Panc1 (cell line): ENCODE measurements around the gene CBX4. TPM values are rescaled to one million over a fixed set of nuclear protein-coding genes. Genes with fewer than 3 reads are reported as not detected.

ENCODE experiments used
- ATAC-seq: fragments of 200-7000 bp; cut with Tn5 transposase; 2 replicates; pipeline ENCODE4 v1.9.1; 2020; ENCODE audit warnings: mild to moderate bottlenecking, moderate library complexity
- BruUV-seq: library from RNA; stranded (reverse); fragments of 400-500 nt; replicated peaks from 2 replicates; lab custom pipeline; 2021; lab: Mats Ljungman, UMichigan
- CTCF ChIA-PET: fragments of 300-600 bp; sonication (Branson Sonifier 250); formaldehyde crosslinking; loops from one replicate; lab custom pipeline; 2022; ENCODE audit warnings: antibody characterized with exemption; lab: Charles Lee
- POLR2A ChIA-PET: fragments of 300-600 bp; sonication (Branson Sonifier 250); formaldehyde crosslinking; loops from one replicate; lab custom pipeline; 2022; ENCODE audit warnings: antibody characterized with exemption; lab: Charles Lee
- DNase-seq: peaks from one replicate; pipeline ENCODE4 v3.0.0-alpha.2; 2010; ENCODE audit warnings: low read depth, low spot score
- H3K27ac ChIP-seq: 2 replicates; pipeline ENCODE4 v1.5.1; 2011; ENCODE audit warnings: mild to moderate bottlenecking, low read length, inconsistent platforms
- H3K27me3 ChIP-seq: fragments of 200-500 bp; sonication (Bioruptor generic); 2 replicates; pipeline ENCODE4 v1.6.0; 2014; ENCODE audit warnings: low read length, inconsistent platforms; ENCODE audit not compliant: control insufficient read depth, insufficient read depth
- H3K36me3 ChIP-seq: fragments of 200-500 bp; sonication (Bioruptor generic); 2 replicates; pipeline ENCODE4 v1.5.1; 2014; ENCODE audit warnings: inconsistent platforms, mild to moderate bottlenecking, low read length, moderate library complexity; ENCODE audit not compliant: control insufficient read depth, insufficient read depth
- H3K4me1 ChIP-seq: 2 replicates; pipeline ENCODE4 v1.5.1; 2011; ENCODE audit warnings: inconsistent platforms, mild to moderate bottlenecking, low read length, moderate library complexity; ENCODE audit not compliant: control insufficient read depth, insufficient read depth
- H3K4me3 ChIP-seq, 2 experiments: 2 replicates each; pipeline ENCODE4 v1.5.1; 2011 to 2012; ENCODE audit warnings: low read depth in 2 of 2, low read length in 2 of 2, mild to moderate bottlenecking in 2 of 2, inconsistent platforms in 1 of 2, moderate library complexity in 1 of 2
- H3K9me3 ChIP-seq: fragments of 200-500 bp; sonication (Bioruptor generic); 2 replicates; pipeline ENCODE4 v1.5.1; 2014; ENCODE audit warnings: low read depth, mild to moderate bottlenecking, inconsistent platforms, low read length, moderate library complexity; ENCODE audit not compliant: control insufficient read depth, insufficient read depth
- POLR2AphosphoS5 ChIP-seq: IDR thresholded peaks from 2 replicates; pipeline ENCODE4 v1.6.1; 2012; ENCODE audit warnings: mild to moderate bottlenecking, low read depth, low read length, moderate library complexity
- SIN3A ChIP-seq: IDR thresholded peaks from 2 replicates; pipeline ENCODE4 v1.6.1; 2012; ENCODE audit warnings: low read depth, mild to moderate bottlenecking, low read length, moderate library complexity, borderline replicate concordance; ENCODE audit not compliant: insufficient read depth
- TCF7L2 ChIP-seq: IDR thresholded peaks from 2 replicates; pipeline ENCODE4 v1.6.1; 2011; ENCODE audit warnings: mild to moderate bottlenecking, low read depth, low read length, inconsistent platforms
- in situ Hi-C: cut with HindIII; loops from 2 replicates; pipeline ENCODE4 v1.10.0; 2016; ENCODE audit warnings: low sequenced_read_pairs, low pct_unique_long_range_greater_than_20kb
- intact Hi-C: fragments of 100-400 bp; cut with micrococcal nuclease; formaldehyde crosslinking; loops from one replicate; pipeline ENCODE4 v1.10.0; 2022; ENCODE audit not compliant: unreplicated experiment
- total RNA-seq: library from RNA; stranded (reverse); gene quantifications from one replicate; pipeline ENCODE4 v1.2.1, GENCODE V29; 2021; ENCODE audit not compliant: unreplicated experiment
- TF ChIP-seq, protein P1 (sequence below), 2 experiments: IDR thresholded peaks; 2 replicates each; pipeline ENCODE4 v1.6.1; 2011 to 2012; ENCODE audit warnings: low read depth in 2 of 2, control low read depth in 1 of 2, low read length in 1 of 2, mild to moderate bottlenecking in 1 of 2, moderate library complexity in 1 of 2; ENCODE audit not compliant: insufficient read depth in 1 of 2
- TF ChIP-seq, protein P2 (sequence below): fragments of 450-650 bp; IDR thresholded peaks from 2 replicates; pipeline ENCODE4 v1.5.1; 2017; ENCODE audit warnings: mild to moderate bottlenecking

Gene CBX4
- total RNA-seq, 1 experiment from 2014 or later = 48.6 TPM

DNA sequence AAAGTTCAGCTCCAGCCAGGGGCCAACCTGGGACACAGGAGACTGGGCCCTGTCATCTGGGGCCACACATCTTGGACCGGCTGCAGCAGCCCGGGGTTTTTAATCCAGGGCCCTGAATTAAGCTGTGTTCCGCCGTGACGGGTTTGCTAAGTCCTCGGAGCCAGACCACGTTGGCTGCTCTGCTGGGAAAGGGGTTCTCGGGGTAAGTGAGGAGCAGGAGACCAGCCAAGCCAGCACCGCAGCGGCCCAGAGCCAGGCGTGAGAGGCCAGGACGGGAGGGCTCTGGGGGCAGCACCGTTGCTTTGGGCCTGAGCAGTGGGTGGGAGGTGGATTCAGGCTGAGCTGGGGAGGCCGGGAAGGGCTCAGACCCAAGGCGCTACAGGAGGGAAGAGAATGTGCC, 31.3 kb upstream of the CBX4 start:
- TF ChIP-seq, protein P1, sequence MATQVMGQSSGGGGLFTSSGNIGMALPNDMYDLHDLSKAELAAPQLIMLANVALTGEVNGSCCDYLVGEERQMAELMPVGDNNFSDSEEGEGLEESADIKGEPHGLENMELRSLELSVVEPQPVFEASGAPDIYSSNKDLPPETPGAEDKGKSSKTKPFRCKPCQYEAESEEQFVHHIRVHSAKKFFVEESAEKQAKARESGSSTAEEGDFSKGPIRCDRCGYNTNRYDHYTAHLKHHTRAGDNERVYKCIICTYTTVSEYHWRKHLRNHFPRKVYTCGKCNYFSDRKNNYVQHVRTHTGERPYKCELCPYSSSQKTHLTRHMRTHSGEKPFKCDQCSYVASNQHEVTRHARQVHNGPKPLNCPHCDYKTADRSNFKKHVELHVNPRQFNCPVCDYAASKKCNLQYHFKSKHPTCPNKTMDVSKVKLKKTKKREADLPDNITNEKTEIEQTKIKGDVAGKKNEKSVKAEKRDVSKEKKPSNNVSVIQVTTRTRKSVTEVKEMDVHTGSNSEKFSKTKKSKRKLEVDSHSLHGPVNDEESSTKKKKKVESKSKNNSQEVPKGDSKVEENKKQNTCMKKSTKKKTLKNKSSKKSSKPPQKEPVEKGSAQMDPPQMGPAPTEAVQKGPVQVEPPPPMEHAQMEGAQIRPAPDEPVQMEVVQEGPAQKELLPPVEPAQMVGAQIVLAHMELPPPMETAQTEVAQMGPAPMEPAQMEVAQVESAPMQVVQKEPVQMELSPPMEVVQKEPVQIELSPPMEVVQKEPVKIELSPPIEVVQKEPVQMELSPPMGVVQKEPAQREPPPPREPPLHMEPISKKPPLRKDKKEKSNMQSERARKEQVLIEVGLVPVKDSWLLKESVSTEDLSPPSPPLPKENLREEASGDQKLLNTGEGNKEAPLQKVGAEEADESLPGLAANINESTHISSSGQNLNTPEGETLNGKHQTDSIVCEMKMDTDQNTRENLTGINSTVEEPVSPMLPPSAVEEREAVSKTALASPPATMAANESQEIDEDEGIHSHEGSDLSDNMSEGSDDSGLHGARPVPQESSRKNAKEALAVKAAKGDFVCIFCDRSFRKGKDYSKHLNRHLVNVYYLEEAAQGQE (IDR thresholded peaks at IDR 0.05; ENCODE audit: insufficient read depth in 1 of 2, low read depth in 2 of 2, low read length in 1 of 2) = no peak
- no peak for TF ChIP-seq POLR2AphosphoS5
- TF ChIP-seq, protein P2, sequence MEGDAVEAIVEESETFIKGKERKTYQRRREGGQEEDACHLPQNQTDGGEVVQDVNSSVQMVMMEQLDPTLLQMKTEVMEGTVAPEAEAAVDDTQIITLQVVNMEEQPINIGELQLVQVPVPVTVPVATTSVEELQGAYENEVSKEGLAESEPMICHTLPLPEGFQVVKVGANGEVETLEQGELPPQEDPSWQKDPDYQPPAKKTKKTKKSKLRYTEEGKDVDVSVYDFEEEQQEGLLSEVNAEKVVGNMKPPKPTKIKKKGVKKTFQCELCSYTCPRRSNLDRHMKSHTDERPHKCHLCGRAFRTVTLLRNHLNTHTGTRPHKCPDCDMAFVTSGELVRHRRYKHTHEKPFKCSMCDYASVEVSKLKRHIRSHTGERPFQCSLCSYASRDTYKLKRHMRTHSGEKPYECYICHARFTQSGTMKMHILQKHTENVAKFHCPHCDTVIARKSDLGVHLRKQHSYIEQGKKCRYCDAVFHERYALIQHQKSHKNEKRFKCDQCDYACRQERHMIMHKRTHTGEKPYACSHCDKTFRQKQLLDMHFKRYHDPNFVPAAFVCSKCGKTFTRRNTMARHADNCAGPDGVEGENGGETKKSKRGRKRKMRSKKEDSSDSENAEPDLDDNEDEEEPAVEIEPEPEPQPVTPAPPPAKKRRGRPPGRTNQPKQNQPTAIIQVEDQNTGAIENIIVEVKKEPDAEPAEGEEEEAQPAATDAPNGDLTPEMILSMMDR = no peak
- in situ Hi-C loops = loop anchor here (25.0 kb wide), 1 partner anchor 117 kb away; no protein-coding TSS in a partner anchor
- Histone ChIP-seq H3K9me3 (no peaks in the 10 kb centered on the region), H3K27me3 (no peaks in the 10 kb centered on the region), H3K36me3 (no peaks in the 10 kb centered on the region), H3K4me3 (no peak overlapping the region), H3K27ac (no peak overlapping the region), H3K4me1 (no peaks in the 10 kb centered on the region)
- no peak for ATAC-seq
- intact Hi-C loops = no loop called here
- ChIA-PET POLR2A (interaction anchor here (0.6 kb wide), 1 partner anchor 66 kb away, joined by 3 read pairs; no protein-coding TSS in a partner anchor), CTCF (no interaction called here)
- no TSS peak for BruUV-seq
- no peak for DNase-seq

DNA sequence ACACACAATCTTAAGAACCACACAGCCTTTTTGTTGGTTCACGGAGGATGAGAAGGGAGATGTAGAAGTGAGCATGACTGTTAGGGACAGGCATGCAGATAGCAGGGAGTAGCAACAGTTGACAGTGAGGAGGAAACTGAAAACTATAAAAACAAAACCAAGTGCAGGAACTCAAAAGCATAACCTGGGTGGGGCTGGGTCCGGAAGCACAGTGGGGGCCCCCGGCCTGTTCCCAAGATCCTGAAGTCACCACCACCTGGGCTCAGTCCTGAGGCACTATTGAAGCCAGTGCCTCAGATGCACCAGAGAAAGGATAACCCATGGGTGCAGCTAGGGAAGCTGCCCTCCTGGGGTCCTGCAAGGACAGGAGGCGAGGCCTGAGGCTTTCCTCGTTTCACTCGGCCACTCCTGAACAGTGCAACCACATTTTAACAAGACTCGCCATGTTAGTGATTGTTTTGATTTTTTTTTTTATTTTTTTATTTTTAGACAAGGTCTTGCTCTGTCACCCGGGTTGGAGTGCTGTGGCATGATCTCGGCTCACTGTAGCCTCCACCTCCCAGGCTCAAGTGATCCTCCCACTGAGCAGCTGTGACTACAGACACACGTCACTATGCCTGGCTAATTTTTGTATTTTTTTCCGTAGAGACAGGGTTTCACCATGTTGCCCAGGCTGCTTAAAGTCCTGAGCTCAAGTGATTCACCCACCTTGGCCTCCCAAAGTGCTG, 27.7 kb upstream of the CBX4 start:
- POLR2A ChIA-PET = interaction anchor here (0.6 kb wide), 1 partner anchor 138 kb away, joined by 3 read pairs; no protein-coding TSS in a partner anchor
- no peak for ATAC-seq

More for the DNA sequence above, 27.7 kb upstream of the CBX4 start:
- CTCF ChIA-PET = no interaction called here
- TF ChIP-seq, protein P1 (IDR thresholded peaks at IDR 0.05; ENCODE audit: insufficient read depth in 1 of 2, low read depth in 2 of 2, low read length in 1 of 2) = no peak
- TF ChIP-seq POLR2AphosphoS5 = no peak
- TF ChIP-seq TCF7L2 = no peak
- TF ChIP-seq SIN3A = no peak
- TF ChIP-seq, protein P2 = no peak
- Histone ChIP-seq H3K9me3 (no peaks in the 10 kb centered on the region), H3K36me3 (no peaks in the 10 kb centered on the region), H3K4me3 (no peak overlapping the region), H3K27me3 (no peaks in the 10 kb centered on the region), H3K4me1 (no peaks in the 10 kb centered on the region), H3K27ac (no peak overlapping the region)
- no TSS peak for BruUV-seq
- in situ Hi-C loops (loop anchor here (25.0 kb wide), 1 partner anchor 120 kb away; no protein-coding TSS in a partner anchor), intact Hi-C loops (no loop called here)
- no peak for DNase-seq
